HL-60 (cell line): Measurements from ENCODE around the gene NOP16.

ENCODE experiments used
- DNase-seq, 2 experiments: peaks; one replicate each; pipeline ENCODE4 v3.0.0-alpha.2; 2010 to 2020; ENCODE audit warnings: low read depth in 1 of 2, low spot score in 1 of 2
- H3K27ac ChIP-seq: fragments of 250-450 bp; sonication (Bioruptor Pico); replicated peaks from 2 replicates; pipeline ENCODE4 v1.5.1; 2020; ENCODE audit warnings: mild to moderate bottlenecking, moderate library complexity
- H3K27me3 ChIP-seq: fragments of 250-450 bp; sonication (Bioruptor Pico); 2 replicates; pipeline ENCODE4 v1.5.1; 2021; ENCODE audit warnings: mild to moderate bottlenecking, moderate library complexity; ENCODE audit not compliant: insufficient read depth, poor library complexity, severe bottlenecking
- H3K4me3 ChIP-seq: replicated peaks from 2 replicates; pipeline ENCODE4 v1.5.1; 2011; ENCODE audit warnings: mild to moderate bottlenecking, control low read depth, low read length; ENCODE audit not compliant: insufficient read depth
- GABPA ChIP-seq: IDR thresholded peaks from 2 replicates; pipeline ENCODE4 v1.6.1; 2012; ENCODE audit warnings: low read depth
- POLR2AphosphoS5 ChIP-seq: IDR thresholded peaks from 2 replicates; pipeline ENCODE4 v1.6.1; 2012; ENCODE audit warnings: low read depth
- SPI1 ChIP-seq: IDR thresholded peaks from 2 replicates; pipeline ENCODE4 v1.6.1; 2012; ENCODE audit warnings: low read depth, mild to moderate bottlenecking, borderline replicate concordance
- TF ChIP-seq, protein P1 (sequence below): IDR thresholded peaks from one replicate; pipeline ENCODE4 v1.5.1; 2011; ENCODE audit warnings: low read length, control low read depth, inconsistent platforms; ENCODE audit not compliant: insufficient read depth
- TF ChIP-seq, protein P2 (sequence below): IDR thresholded peaks from 2 replicates; pipeline ENCODE4 v1.6.1; 2012; ENCODE audit warnings: low read depth; ENCODE audit not compliant: insufficient replicate concordance

Gene NOP16

DNA sequence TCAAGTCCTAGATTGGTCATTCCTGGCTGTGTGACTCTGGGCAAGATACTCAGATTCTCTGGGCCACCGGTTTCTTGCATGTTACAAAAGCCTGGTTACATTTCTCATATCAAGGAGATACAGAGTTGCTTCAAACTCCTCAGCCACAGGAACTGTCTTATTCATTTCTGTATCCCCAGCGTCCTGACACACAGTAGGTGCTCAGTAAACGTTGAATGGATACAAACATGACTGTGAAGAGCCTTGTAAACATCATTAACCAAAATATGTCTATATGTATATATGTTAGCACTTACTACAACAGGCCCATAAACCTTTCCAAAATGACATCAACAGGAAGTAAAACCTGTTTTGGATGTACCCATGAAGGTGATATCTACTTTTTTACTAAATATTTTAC, 26.3 kb upstream of the NOP16 start:
- H3K4me3 ChIP-seq, result no peak overlapping the region
- no peak for DNase-seq
- H3K27ac ChIP-seq, result no peak overlapping the region
- H3K27me3 ChIP-seq, result no peaks in the 10 kb centered on the region
- no peak for TF ChIP-seq SPI1
- TF ChIP-seq, protein P1, sequence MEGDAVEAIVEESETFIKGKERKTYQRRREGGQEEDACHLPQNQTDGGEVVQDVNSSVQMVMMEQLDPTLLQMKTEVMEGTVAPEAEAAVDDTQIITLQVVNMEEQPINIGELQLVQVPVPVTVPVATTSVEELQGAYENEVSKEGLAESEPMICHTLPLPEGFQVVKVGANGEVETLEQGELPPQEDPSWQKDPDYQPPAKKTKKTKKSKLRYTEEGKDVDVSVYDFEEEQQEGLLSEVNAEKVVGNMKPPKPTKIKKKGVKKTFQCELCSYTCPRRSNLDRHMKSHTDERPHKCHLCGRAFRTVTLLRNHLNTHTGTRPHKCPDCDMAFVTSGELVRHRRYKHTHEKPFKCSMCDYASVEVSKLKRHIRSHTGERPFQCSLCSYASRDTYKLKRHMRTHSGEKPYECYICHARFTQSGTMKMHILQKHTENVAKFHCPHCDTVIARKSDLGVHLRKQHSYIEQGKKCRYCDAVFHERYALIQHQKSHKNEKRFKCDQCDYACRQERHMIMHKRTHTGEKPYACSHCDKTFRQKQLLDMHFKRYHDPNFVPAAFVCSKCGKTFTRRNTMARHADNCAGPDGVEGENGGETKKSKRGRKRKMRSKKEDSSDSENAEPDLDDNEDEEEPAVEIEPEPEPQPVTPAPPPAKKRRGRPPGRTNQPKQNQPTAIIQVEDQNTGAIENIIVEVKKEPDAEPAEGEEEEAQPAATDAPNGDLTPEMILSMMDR, result no peak
- no peak for TF ChIP-seq GABPA
- TF ChIP-seq POLR2AphosphoS5, result no peak
- TF ChIP-seq, protein P2, sequence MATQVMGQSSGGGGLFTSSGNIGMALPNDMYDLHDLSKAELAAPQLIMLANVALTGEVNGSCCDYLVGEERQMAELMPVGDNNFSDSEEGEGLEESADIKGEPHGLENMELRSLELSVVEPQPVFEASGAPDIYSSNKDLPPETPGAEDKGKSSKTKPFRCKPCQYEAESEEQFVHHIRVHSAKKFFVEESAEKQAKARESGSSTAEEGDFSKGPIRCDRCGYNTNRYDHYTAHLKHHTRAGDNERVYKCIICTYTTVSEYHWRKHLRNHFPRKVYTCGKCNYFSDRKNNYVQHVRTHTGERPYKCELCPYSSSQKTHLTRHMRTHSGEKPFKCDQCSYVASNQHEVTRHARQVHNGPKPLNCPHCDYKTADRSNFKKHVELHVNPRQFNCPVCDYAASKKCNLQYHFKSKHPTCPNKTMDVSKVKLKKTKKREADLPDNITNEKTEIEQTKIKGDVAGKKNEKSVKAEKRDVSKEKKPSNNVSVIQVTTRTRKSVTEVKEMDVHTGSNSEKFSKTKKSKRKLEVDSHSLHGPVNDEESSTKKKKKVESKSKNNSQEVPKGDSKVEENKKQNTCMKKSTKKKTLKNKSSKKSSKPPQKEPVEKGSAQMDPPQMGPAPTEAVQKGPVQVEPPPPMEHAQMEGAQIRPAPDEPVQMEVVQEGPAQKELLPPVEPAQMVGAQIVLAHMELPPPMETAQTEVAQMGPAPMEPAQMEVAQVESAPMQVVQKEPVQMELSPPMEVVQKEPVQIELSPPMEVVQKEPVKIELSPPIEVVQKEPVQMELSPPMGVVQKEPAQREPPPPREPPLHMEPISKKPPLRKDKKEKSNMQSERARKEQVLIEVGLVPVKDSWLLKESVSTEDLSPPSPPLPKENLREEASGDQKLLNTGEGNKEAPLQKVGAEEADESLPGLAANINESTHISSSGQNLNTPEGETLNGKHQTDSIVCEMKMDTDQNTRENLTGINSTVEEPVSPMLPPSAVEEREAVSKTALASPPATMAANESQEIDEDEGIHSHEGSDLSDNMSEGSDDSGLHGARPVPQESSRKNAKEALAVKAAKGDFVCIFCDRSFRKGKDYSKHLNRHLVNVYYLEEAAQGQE, result no peak

DNA sequence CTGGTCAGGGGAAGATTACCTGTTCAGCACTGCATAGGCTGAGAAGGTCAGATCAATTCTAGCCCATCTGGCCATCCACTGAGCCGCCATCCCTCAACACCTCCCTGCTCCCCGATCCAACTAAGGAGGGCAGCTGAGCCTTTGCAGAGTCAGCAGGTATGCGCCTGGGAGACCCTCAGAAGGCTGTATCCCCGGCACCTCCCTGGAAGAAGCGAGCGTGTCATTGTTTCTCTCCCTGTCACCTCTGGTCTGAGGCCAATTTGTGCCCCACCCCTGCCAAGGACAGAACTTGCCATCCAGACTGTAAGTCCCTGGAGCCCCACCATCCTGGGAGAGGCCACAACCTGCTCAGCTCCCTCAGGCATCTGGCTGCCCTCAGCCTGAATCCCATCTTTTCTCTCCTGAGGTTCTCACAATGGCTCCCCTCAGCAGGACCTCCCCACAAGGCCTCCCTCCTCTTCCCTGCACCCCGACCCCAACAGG, 25.4 kb upstream of the NOP16 start:
- H3K4me3 ChIP-seq, result no peak overlapping the region
- TF ChIP-seq, protein P1, result no peak
- TF ChIP-seq POLR2AphosphoS5, result no peak
- no peak for TF ChIP-seq SPI1
- no peak for TF ChIP-seq GABPA
- no peak overlapping the region for H3K27ac ChIP-seq
- no peak for DNase-seq
- H3K27me3 ChIP-seq, result no peaks in the 10 kb centered on the region

DNA sequence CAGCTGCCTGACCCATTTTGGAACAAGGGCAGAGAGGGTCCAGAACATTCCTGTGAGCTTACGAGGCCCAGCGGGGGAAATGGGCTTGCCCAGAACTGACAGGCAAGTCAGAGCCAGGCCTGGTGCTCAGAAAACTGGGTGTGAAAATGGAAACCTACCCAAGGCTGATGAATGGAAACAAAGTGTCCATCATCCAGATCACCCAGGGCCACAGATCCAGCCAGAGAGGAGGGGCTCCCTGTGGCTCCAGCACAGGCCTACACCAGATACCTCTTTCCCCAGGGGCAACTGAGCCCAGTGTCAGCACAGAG, 24.8 kb upstream of the NOP16 start:
- Histone ChIP-seq H3K27ac (no peak overlapping the region), H3K4me3 (no peak overlapping the region), H3K27me3 (no peaks in the 10 kb centered on the region)
- TF ChIP-seq, protein P1, result no peak
- TF ChIP-seq GABPA, result no peak
- no peak for TF ChIP-seq SPI1
- no peak for TF ChIP-seq POLR2AphosphoS5
- TF ChIP-seq, protein P2, result no peak
- DNase-seq, result no peak
